H1 (cell line): Measurements from ENCODE around the gene MYH10. TPM values are rescaled to one million over a fixed set of nuclear protein-coding genes. Genes with fewer than 3 reads are reported as not detected.
A peak's percentile ranks its signal among the peaks of the same experiment; 100 is the strongest.

ENCODE experiments used
- CTCF ChIA-PET: fragments of 300-600 bp; sonication (Branson Sonifier 250); formaldehyde crosslinking; loops from one replicate; lab custom pipeline; 2021; ENCODE audit not compliant: partially characterized antibody; lab: Charles Lee
- POLR2A ChIA-PET: fragments of 300-600 bp; sonication (Branson Sonifier 250); formaldehyde crosslinking; loops from one replicate; lab custom pipeline; 2021; ENCODE audit warnings: inconsistent platforms; ENCODE audit not compliant: partially characterized antibody; lab: Charles Lee
- DNase-seq, 2 experiments: peaks; one replicate each; pipeline versions ENCODE4 v3.0.0 to v3.0.0-alpha.2; 2010 to 2022; ENCODE audit warnings: low spot score in 2 of 2, low read depth in 1 of 2, mixed read lengths in 1 of 2
- FAIRE-seq: peaks from 2 replicates; lab custom pipeline; 2011; peaks lifted over from hg19 to GRCh38; lab: Jason Lieb, UNC
- H2AFZ ChIP-seq: 2 replicates; pipeline ENCODE4 v1.8.1; 2012; ENCODE audit warnings: low read length, inconsistent platforms
- H2AK5ac ChIP-seq: 2 replicates; pipeline ENCODE4 v1.6.1; 2013; ENCODE audit warnings: low read depth, low read length
- H2BK120ac ChIP-seq: replicated peaks from 2 replicates; pipeline ENCODE3; 2013; ENCODE audit warnings: low read depth, low read length, inconsistent platforms
- H2BK12ac ChIP-seq: 2 replicates; pipeline ENCODE4 v1.6.1; 2013; ENCODE audit warnings: low read depth, low read length
- H2BK15ac ChIP-seq: 2 replicates; pipeline ENCODE4 v1.6.1; 2013; ENCODE audit warnings: low read length
- H2BK20ac ChIP-seq: 2 replicates; pipeline ENCODE4 v1.6.1; 2013; ENCODE audit warnings: low read length
- H2BK5ac ChIP-seq: 2 replicates; pipeline ENCODE4 v1.6.1; 2013; ENCODE audit warnings: low read depth, low read length
- H3K14ac ChIP-seq: 2 replicates; pipeline ENCODE4 v1.6.1; 2013; ENCODE audit warnings: inconsistent platforms; ENCODE audit not compliant: insufficient read length
- H3K18ac ChIP-seq: 2 replicates; pipeline ENCODE4 v1.6.1; 2013; ENCODE audit warnings: low read length; ENCODE audit errors: extremely low read depth
- H3K23ac ChIP-seq: 2 replicates; pipeline ENCODE4 v1.6.1; 2013; ENCODE audit warnings: inconsistent platforms; ENCODE audit not compliant: insufficient read length
- H3K23me2 ChIP-seq: 2 replicates; pipeline ENCODE4 v1.6.1; 2013; ENCODE audit warnings: low read depth, low read length
- H3K27ac ChIP-seq: 2 replicates; pipeline ENCODE4 v1.6.1; 2011; ENCODE audit warnings: low read depth, low read length, inconsistent platforms
- H3K27me3 ChIP-seq, 4 experiments: replicated peaks in 1 of 4; 1 replicate in 1 of 4; 2 replicates in 3 of 4; pipeline versions ENCODE4 v1.6.1 to v1.8.1; 2011 to 2013; ENCODE audit warnings: low read length in 3 of 4, mild to moderate bottlenecking in 3 of 4, inconsistent platforms in 2 of 4, mixed read lengths in 2 of 4, moderate library complexity in 1 of 4; ENCODE audit not compliant: control insufficient read depth in 3 of 4, insufficient read depth in 3 of 4; ENCODE audit errors: extremely low read depth in 1 of 4
- H3K36me3 ChIP-seq, 4 experiments: 2 replicates each; pipeline versions ENCODE4 v1.6.1 to v1.8.1; 2011 to 2013; ENCODE audit warnings: mild to moderate bottlenecking in 4 of 4, low read length in 3 of 4, moderate library complexity in 2 of 4, control low read depth in 1 of 4, inconsistent platforms in 1 of 4; ENCODE audit not compliant: insufficient read depth in 4 of 4, control insufficient read depth in 2 of 4
- H3K4ac ChIP-seq: replicated peaks from 2 replicates; pipeline ENCODE3; 2013; ENCODE audit warnings: low read length, low read depth, mixed read lengths, inconsistent platforms; ENCODE audit not compliant: insufficient read length
- H3K4me1 ChIP-seq, 4 experiments: replicated peaks in 1 of 4; 1 replicate in 1 of 4; 2 replicates in 3 of 4; pipeline versions ENCODE4 v1.6.1 to v1.8.1; 2011 to 2013; ENCODE audit warnings: low read length in 3 of 4, inconsistent platforms in 2 of 4, mixed read lengths in 1 of 4; ENCODE audit not compliant: insufficient read depth in 4 of 4, control insufficient read depth in 3 of 4
- H3K4me2 ChIP-seq, 2 experiments: 2 replicates each; pipeline versions ENCODE4 v1.6.1 to v1.8.1; 2011 to 2013; ENCODE audit warnings: low read depth in 2 of 2, low read length in 2 of 2, control low read depth in 1 of 2, inconsistent platforms in 1 of 2, mild to moderate bottlenecking in 1 of 2; ENCODE audit not compliant: insufficient read depth in 1 of 2
- H3K4me3 ChIP-seq, 4 experiments: fragments of 200-600, 300-600 bp in 1 of 4; sonication (generic), shearing (Covaris generic), sonication (Bioruptor Twin) in 1 of 4; 2 replicates each; pipeline versions ENCODE4 v1.5.1 to v1.8.1; 2011 to 2016; ENCODE audit warnings: low read length in 4 of 4, low read depth in 3 of 4, control low read depth in 2 of 4, inconsistent platforms in 2 of 4, mild to moderate bottlenecking in 2 of 4, mixed read lengths in 1 of 4, moderate library complexity in 1 of 4; ENCODE audit not compliant: insufficient read depth in 2 of 4; ENCODE audit errors: extremely low read depth in 1 of 4
- H3K56ac ChIP-seq: replicated peaks from 2 replicates; pipeline ENCODE3; 2013; ENCODE audit warnings: low read depth, mild to moderate bottlenecking, mixed read lengths, low read length, inconsistent platforms; ENCODE audit not compliant: insufficient read length
- H3K79me1 ChIP-seq: 2 replicates; pipeline ENCODE4 v1.6.1; 2013; ENCODE audit warnings: low read depth, low read length, control low read depth
- H3K79me2 ChIP-seq, 2 experiments: 2 replicates each; pipeline versions ENCODE4 v1.6.1 to v1.8.1; 2012 to 2013; ENCODE audit warnings: low read length in 2 of 2, mild to moderate bottlenecking in 2 of 2, inconsistent platforms in 1 of 2; ENCODE audit not compliant: insufficient read depth in 2 of 2, control insufficient read depth in 1 of 2
- H3K9ac ChIP-seq, 4 experiments: replicated peaks in 1 of 4; 1 replicate in 1 of 4; 2 replicates in 3 of 4; pipeline versions ENCODE4 v1.6.1 to v1.8.1; 2011 to 2013; ENCODE audit warnings: low read depth in 3 of 4, low read length in 3 of 4, control low read depth in 2 of 4, mild to moderate bottlenecking in 2 of 4, moderate library complexity in 2 of 4, inconsistent platforms in 1 of 4; ENCODE audit errors: extremely low read depth in 1 of 4
- H3K9me3 ChIP-seq, 2 experiments: 2 replicates each; pipeline versions ENCODE4 v1.6.1 to v1.8.1; 2012 to 2013; ENCODE audit warnings: mild to moderate bottlenecking in 2 of 2, moderate library complexity in 2 of 2, control low read depth in 1 of 2, inconsistent platforms in 1 of 2, low read depth in 1 of 2, low read length in 1 of 2, mixed read lengths in 1 of 2; ENCODE audit not compliant: insufficient read depth in 2 of 2
- H4K20me1 ChIP-seq, 2 experiments: replicated peaks in 1 of 2; 2 replicates each; pipeline versions ENCODE3 to v1.8.1; 2011 to 2013; ENCODE audit warnings: inconsistent platforms in 2 of 2, low read length in 2 of 2, mild to moderate bottlenecking in 1 of 2; ENCODE audit not compliant: insufficient read depth in 2 of 2, control insufficient read depth in 1 of 2
- H4K5ac ChIP-seq: 2 replicates; pipeline ENCODE4 v1.6.1; 2013; ENCODE audit warnings: low read length, low read depth, mixed read lengths, inconsistent platforms; ENCODE audit not compliant: insufficient read length
- H4K8ac ChIP-seq: 2 replicates; pipeline ENCODE4 v1.8.0; 2013; ENCODE audit warnings: mild to moderate bottlenecking, moderate library complexity, low read length, inconsistent platforms; ENCODE audit not compliant: insufficient read depth; ENCODE audit errors: extremely low read depth
- H4K91ac ChIP-seq: replicated peaks from 2 replicates; pipeline ENCODE3; 2013; ENCODE audit warnings: low read length, mixed read lengths, inconsistent platforms; ENCODE audit not compliant: insufficient read length
- RAD21 ChIP-seq, 2 experiments: IDR thresholded peaks in 1 of 2; conservative IDR thresholded peaks in 1 of 2; 2 replicates each; pipeline ENCODE4 v1.6.1; 2011; ENCODE audit warnings: low read depth in 2 of 2, low read length in 2 of 2, improper control_type of control experiment in 1 of 2, inconsistent platforms in 1 of 2, mild to moderate bottlenecking in 1 of 2, moderate library complexity in 1 of 2
- YY1 ChIP-seq: IDR thresholded peaks from 2 replicates; pipeline ENCODE4 v1.6.1; 2011; ENCODE audit warnings: low read depth, mild to moderate bottlenecking, low read length
- WGBS, 2 experiments: shearing (Covaris generic) in 1 of 2; methylation state at CpG; one replicate each; pipeline versions ENCODE4 v1.1.6 to v1.1.7; 2013 to 2015; ENCODE audit warnings: low lambda C conversion rate in 2 of 2, mixed read lengths in 2 of 2, inconsistent platforms in 1 of 2, low coverage in 1 of 2, missing lambda C conversion rate in 1 of 2; ENCODE audit not compliant: insufficient replicate concordance in 2 of 2, insufficient coverage in 1 of 2, insufficient read length in 1 of 2; ENCODE audit errors: extremely low coverage in 1 of 2, missing lambda C conversion rate in 1 of 2; 5-methylcytosine and 5-hydroxymethylcytosine counted together
- polyA plus RNA-seq, 7 experiments: library from polyadenylated mRNA; depleted of rRNA in 3 of 7; stranded (reverse) in 5 of 7; unstranded in 2 of 7; fragments of >200 nt in 5 of 7; fragments of 200-250 nt in 2 of 7; gene quantifications; 1 replicate in 5 of 7; 2 replicates in 1 of 7; 4 replicates in 1 of 7; pipeline versions ENCODE4 v1.2.1 to v1.2.3, GENCODE V29; 2011 to 2013; ENCODE audit warnings: missing spikeins in 2 of 7, mixed read lengths in 2 of 7
- total RNA-seq: library from RNA; stranded (reverse); fragmentation: NEBNext Ultra II Directional; extraction: Animal tissue kit (Norgen Biotek cat#: 25700); gene quantifications from 2 replicates; pipeline ENCODE4 v1.2.1, GENCODE V29; 2021

MYH10 gene
- total and polyA plus RNA-seq, 2 of the 8 experiments (the other 6 are each of a cell fraction or from before 2014, with no cell fraction given) = 64.1 to 289 TPM

DNA sequence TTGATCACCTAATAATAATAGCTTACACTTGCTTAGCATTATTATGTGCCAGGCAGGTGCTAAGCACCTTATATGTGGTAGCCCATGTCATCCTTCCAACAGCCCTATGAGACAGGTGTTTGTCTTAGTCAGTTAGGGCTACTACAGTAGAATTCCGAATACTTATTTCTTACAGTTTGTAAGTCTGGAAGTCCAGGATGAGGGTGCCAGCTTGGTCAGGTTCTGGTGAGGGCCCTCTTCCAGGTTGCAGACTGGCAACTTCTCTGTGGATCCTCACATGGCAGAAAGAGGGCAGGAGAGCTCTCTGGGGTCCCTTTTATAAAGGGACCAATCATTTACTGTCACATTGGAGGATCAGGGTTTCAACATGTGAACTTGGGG is 19.6 kb upstream of the MYH10 start:
- WGBS, 2 experiments = 89% methylated on average over 1 of the region's 1 CpG; no CpG with 5 or more reads in 1 of the 2 experiments

More for the DNA sequence above, 19.6 kb upstream of the MYH10 start:
- H3K9ac ChIP-seq = no peak overlapping the region
- TF ChIP-seq RAD21 (IDR thresholded peaks at IDR 0.05 in 1 of 2, conservative IDR thresholded peaks at IDR 0.05 in 1 of 2; ENCODE audit: low read depth in 2 of 2, low read length in 2 of 2) (0 out of 4 replicates have a peak, but pooled peaks of 1 of the 2 experiments have one; percentile 4), YY1 (no peak)
- no peaks in the 10 kb centered on the region for H3K23me2 ChIP-seq
- CTCF ChIA-PET = interaction anchor here (0.7 to 1.8 kb wide), 7 partner anchors 9 to 312 kb away, joined by 3 to 7 read pairs (median 5); partner anchors contain the start of gene MYH10
- H3K79me2 ChIP-seq = no peaks in the 10 kb centered on the region
- H4K91ac ChIP-seq = no peak overlapping the region
- DNase-seq = no peak
- H2BK5ac ChIP-seq = no peak overlapping the region
- no peaks in the 10 kb centered on the region for H3K27me3 ChIP-seq
- FAIRE-seq = no peak
- no peaks in the 10 kb centered on the region for H3K36me3 ChIP-seq
- H2BK20ac ChIP-seq = no peak overlapping the region
- no peak overlapping the region for H4K5ac ChIP-seq
- H4K8ac ChIP-seq = no peak overlapping the region
- H3K9me3 ChIP-seq = no peaks in the 10 kb centered on the region
- no peaks in the 10 kb centered on the region for H3K79me1 ChIP-seq
- H2AFZ ChIP-seq = no peak overlapping the region
- no peak overlapping the region for H2BK15ac ChIP-seq
- H4K20me1 ChIP-seq = no peaks in the 10 kb centered on the region
- no peak overlapping the region for H3K4me3 ChIP-seq
- no peaks in the 10 kb centered on the region for H3K4me1 ChIP-seq
- H3K18ac ChIP-seq = no peak overlapping the region
- no peak overlapping the region for H3K23ac ChIP-seq
- H2AK5ac ChIP-seq = no peak overlapping the region
- no peak overlapping the region for H3K14ac ChIP-seq
- no peak overlapping the region for H2BK120ac ChIP-seq
- no peak overlapping the region for H3K4me2 ChIP-seq
- H3K27ac ChIP-seq = no peak overlapping the region
- H2BK12ac ChIP-seq = no peak overlapping the region
- no peak overlapping the region for H3K4ac ChIP-seq
- POLR2A ChIA-PET = no interaction called here
- no peak overlapping the region for H3K56ac ChIP-seq
